Suppressor macrophage (primary cell): Measurements from ENCODE around the gene P2RX3.
A peak's percentile ranks its signal among the peaks of the same experiment; 100 is the strongest.
"Not testable (repeated sequence)": the region's sequence is repeated elsewhere in the genome, so short reads cannot be mapped to it uniquely, and the experiment has no call there.

ENCODE experiments used
- DNase-seq, 4 experiments: peaks; one replicate each; pipeline ENCODE4 v3.0.0-alpha.2; 2020 to 2022
- total RNA-seq, 17 experiments: gene quantifications; one replicate each; lab custom pipeline; 2026; ENCODE audit warnings: mixed read lengths in 6 of 17, inconsistent platforms in 3 of 17; lab: John Stamatoyannopoulos, UW

The P2RX3 gene
- total RNA-seq = 0 to 2.6 (median 0) reads per million in 17 experiments

GRCh38 chr11:57338142-57338541, at the start of gene P2RX3:
Gene P2RX3 (plus strand): TSS chr11:57338352. CDS start chr11:57338551, 199 bp downstream.
- DNase-seq = no peak

- peak in 3 of 4 experiments; percentile 30 to 45 (median 34) for DNase-seq
Measured at GRCh38 chr11:57288771-57289579, 49.2 kb upstream of the P2RX3 start.

GRCh38 chr11:57290288-57290687, 47.9 kb upstream of the P2RX3 start:
- peak; percentile 15 to 40 (median 20) for DNase-seq

- DNase-seq = no peak
Measured at GRCh38 chr11:57294225-57295131, 43.7 kb upstream of the P2RX3 start.

- DNase-seq = not testable (repeated sequence)
Measured at GRCh38 chr11:57296205-57296604, 41.9 kb upstream of the P2RX3 start.

GRCh38 chr11:57297221-57297620, 40.9 kb upstream of the P2RX3 start:
- no peak for DNase-seq

- DNase-seq = no peak
Measured at GRCh38 chr11:57299150-57299737, 38.9 kb upstream of the P2RX3 start.

- DNase-seq = no peak
Measured at GRCh38 chr11:57300785-57301184, 37.4 kb upstream of the P2RX3 start.

GRCh38 chr11:57301711-57302423, 36.3 kb upstream of the P2RX3 start:
- no peak for DNase-seq

GRCh38 chr11:57302489-57302888, 35.7 kb upstream of the P2RX3 start:
- no peak for DNase-seq

GRCh38 chr11:57303280-57303989, 34.7 kb upstream of the P2RX3 start:
- no peak for DNase-seq

- DNase-seq = no peak
Measured at GRCh38 chr11:57303990-57304579, 34.1 kb upstream of the P2RX3 start.

GRCh38 chr11:57305523-57305922, 32.6 kb upstream of the P2RX3 start:
- no peak for DNase-seq

GRCh38 chr11:57306161-57306876, 31.8 kb upstream of the P2RX3 start:
- no peak for DNase-seq

- peak; percentile 50 to 72 (median 64) for DNase-seq
Measured at GRCh38 chr11:57306940-57307565, 31.1 kb upstream of the P2RX3 start.

- DNase-seq = no peak
Measured at GRCh38 chr11:57307666-57308270, 30.4 kb upstream of the P2RX3 start.

GRCh38 chr11:57308426-57309060, 29.6 kb upstream of the P2RX3 start:
- DNase-seq = no peak

- DNase-seq = no peak
Measured at GRCh38 chr11:57309106-57310059, 28.8 kb upstream of the P2RX3 start.
